Measurements from ENCODE around the gene PRPF31. TPM values are rescaled to one million over a fixed set of nuclear protein-coding genes. Genes with fewer than 3 reads are reported as not detected.
"Not testable (repeated sequence)": the region's sequence is repeated elsewhere in the genome, so short reads cannot be mapped to it uniquely, and the experiment has no call there.

PRPF31 gene
- total and polyA plus RNA-seq, 9 donors: 30.0 to 62.2 (median 51.1) TPM

DNA sequence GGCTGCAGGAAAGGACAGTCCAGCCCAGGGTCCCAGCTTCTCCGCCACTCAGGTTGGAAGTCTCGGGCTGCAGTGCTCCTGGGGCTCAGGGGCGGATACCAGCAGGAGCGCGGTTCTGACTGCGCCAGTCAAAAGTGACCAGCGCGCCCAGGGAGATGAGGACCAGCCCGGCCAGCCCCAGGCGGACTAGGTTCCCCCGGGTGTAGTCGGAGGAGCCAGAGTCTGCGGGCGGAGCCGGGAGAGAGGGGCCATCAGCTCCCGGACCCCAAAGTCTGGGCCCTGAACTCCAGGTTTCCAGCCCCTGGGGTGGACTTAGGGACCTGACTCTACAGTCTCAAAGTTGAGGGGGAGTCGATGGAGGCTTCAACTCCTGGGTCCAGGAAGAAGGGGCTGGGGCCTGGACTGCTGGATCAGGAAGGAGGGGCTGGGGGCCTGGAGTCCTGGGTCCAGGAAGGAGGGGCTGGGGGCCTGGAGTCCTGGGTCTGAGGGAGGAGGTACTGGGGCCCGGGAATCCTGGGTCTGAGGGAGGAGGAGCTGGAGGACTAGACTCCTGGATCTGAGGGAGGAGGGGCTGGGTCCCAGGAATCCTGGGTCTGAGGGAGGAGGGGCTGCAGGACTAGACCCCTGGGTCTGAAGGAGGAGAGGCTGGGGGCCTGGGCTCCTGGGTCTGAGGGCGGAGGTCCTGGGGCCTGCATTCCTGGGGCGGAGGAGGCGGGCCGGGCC is 20.3 kb upstream of the PRPF31 start:
- H3K27me3 ChIP-seq: no peaks in the 10 kb centered on the region
- WGBS, 3 donors: 67 to 71% (median 70%) methylated on average over 22 of the region's 22 CpGs
- DNase-seq: no peak
- peaks cover 0 to 3% of the 10 kb centered on the region in 2 donors for H3K9me3 ChIP-seq
- H3K36me3 ChIP-seq: no peaks in the 10 kb centered on the region
- H3K4me3 ChIP-seq: peak overlapping the region; percentile 17
- peaks cover 7% of the 10 kb centered on the region for H3K4me1 ChIP-seq (ENCODE audit: insufficient read depth)
- H3K27ac ChIP-seq: no peak overlapping the region
- intact Hi-C loops (cut with DNase I): no loop called here
- TF ChIP-seq, protein P1, sequence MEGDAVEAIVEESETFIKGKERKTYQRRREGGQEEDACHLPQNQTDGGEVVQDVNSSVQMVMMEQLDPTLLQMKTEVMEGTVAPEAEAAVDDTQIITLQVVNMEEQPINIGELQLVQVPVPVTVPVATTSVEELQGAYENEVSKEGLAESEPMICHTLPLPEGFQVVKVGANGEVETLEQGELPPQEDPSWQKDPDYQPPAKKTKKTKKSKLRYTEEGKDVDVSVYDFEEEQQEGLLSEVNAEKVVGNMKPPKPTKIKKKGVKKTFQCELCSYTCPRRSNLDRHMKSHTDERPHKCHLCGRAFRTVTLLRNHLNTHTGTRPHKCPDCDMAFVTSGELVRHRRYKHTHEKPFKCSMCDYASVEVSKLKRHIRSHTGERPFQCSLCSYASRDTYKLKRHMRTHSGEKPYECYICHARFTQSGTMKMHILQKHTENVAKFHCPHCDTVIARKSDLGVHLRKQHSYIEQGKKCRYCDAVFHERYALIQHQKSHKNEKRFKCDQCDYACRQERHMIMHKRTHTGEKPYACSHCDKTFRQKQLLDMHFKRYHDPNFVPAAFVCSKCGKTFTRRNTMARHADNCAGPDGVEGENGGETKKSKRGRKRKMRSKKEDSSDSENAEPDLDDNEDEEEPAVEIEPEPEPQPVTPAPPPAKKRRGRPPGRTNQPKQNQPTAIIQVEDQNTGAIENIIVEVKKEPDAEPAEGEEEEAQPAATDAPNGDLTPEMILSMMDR (IDR thresholded peaks at IDR 0.05): no peak
- TF ChIP-seq EP300 (IDR thresholded peaks at IDR 0.05): no peak
- no peak for TF ChIP-seq POLR2A (IDR thresholded peaks at IDR 0.05)

DNA sequence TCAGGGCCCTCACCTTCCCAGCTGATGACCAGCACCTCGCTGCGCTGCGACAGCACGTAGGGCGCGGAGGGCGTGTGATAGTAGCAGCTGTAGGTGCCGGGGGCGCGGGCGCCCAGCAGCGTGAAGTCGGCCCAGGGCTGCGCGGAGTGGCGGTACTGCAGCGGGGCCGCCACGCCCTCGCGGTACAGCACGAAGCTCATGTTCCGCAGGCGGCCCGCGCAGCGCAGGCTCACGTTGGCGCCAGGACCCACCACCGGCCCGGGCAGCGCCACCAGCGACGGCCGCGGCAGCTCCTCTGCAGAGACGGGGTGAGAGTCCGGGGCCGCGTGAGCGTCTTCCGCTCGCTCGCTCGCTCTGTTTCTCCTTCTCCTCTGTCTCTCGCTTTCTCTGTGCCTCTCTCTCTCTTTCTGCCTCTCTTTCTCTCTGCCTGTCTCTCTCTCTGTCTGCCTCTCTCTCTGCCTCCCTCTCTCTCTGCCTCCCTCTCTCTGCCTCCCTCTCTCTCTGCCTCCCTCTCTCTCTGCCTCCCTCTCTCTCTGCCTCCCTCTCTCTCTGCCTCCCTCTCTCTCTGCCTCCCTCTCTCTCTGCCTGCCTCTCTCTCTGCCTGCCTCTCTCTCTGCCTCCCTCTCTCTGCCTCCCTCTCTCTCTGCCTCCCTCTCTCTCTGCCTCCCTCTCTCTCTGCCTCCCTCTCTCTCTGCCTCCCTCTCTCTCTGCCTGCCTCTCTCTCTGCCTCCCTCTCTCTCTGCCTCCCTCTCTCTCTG is 19.5 kb upstream of the PRPF31 start:
- H3K27me3 ChIP-seq; H3K9me3 ChIP-seq; H3K4me1 ChIP-seq (ENCODE audit: insufficient read depth); intact Hi-C loops (cut with DNase I); H3K36me3 ChIP-seq: not testable (repeated sequence)
- 0 to 1% (median 1%) methylated on average over 33 to 46 of the region's 46 CpGs for WGBS, 3 donors
- peak overlapping the region; percentile 17 for H3K4me3 ChIP-seq
- peak overlapping the region in 1 of 2 donors; percentile 63 for H3K27ac ChIP-seq
- DNase-seq: peak in 3 of 5 donors; percentile 56 to 71 (median 59)

DNA sequence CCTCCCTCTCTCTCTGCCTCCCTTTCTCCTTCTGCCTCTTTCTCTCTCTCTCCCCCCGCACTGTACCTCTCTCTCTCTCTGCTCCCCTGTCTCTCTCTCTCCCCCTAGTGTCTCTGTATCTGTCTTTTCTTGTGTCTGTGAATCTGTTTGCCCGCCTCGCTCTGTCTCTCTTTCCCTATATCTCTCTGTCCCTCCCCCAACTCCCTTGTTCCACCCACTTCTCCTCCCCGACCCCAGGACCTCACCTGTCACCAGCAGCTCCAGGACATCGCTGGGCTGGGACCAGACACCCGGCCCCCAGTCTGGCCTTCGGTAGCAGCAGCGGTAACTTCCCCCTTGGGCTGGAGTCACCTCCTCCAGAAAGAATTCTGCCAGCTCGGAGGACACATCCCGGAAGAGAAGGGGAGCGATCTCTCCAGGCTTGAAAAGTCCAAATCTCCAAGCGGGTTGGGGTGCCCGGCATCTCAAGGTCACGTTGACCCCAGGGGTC is 18.9 kb upstream of the PRPF31 start:
- peaks cover 7% of the 10 kb centered on the region for H3K4me1 ChIP-seq (ENCODE audit: insufficient read depth)
- peak in 1 of 5 donors; percentile 42 for DNase-seq
- no peaks in the 10 kb centered on the region for H3K27me3 ChIP-seq
- peaks cover 0 to 3% of the 10 kb centered on the region in 2 donors for H3K9me3 ChIP-seq
- H3K27ac ChIP-seq: peak overlapping the region in 1 of 2 donors; percentile 63
- intact Hi-C loops (cut with DNase I): no loop called here
- H3K36me3 ChIP-seq: no peaks in the 10 kb centered on the region
- TF ChIP-seq EP300 (IDR thresholded peaks at IDR 0.05): no peak
- TF ChIP-seq, protein P1 (IDR thresholded peaks at IDR 0.05): no peak
- TF ChIP-seq POLR2A (IDR thresholded peaks at IDR 0.05): no peak
- WGBS, 3 donors: 3 to 5% (median 4%) methylated on average over 14 of the region's 14 CpGs
- peak overlapping the region; percentile 9 for H3K4me3 ChIP-seq

DNA sequence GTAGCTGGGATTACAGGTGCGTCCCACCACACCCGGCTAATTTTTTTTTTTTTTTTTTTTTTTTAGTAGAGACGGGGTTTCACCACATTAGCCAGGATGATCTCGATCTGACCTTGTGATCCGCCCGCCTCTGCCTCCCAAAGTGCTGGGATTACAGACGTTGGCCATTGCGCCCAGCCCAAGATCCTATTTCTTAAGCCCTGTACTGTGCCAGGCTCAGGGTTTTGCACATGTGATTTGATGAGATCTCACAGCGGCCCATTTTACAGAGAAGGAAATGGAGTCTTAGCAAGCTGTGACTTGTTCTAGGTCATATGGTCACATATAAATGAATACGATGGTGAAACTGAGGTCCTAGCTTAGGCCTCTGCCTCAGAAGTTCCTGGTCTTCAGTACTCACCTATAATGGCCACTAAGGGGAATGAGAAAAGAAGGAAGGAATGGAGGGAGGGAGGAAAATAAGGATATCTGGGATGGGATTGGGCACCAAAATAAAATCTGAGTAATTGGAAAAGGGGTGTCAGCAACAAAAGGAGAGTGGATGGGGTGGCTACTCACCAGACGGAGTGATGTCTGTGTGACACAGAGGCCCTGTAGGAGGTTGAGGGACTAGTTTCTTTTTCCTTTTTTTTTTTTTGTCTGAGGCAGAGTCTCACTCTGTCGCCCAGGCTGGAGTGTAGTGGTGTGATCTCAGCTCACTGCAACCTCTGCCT is 16.2 kb upstream of the PRPF31 start:
- Histone ChIP-seq H3K4me1 (ENCODE audit: insufficient read depth) (peaks cover 9% of the 10 kb centered on the region), H3K27me3 (no peaks in the 10 kb centered on the region), H3K9me3 (peaks cover 0 to 3% of the 10 kb centered on the region in 2 donors), H3K27ac (no peak overlapping the region), H3K36me3 (no peaks in the 10 kb centered on the region), H3K4me3 (no peak overlapping the region)
- intact Hi-C loops (cut with DNase I): no loop called here
- TF ChIP-seq POLR2A (IDR thresholded peaks at IDR 0.05) (no peak), EP300 (IDR thresholded peaks at IDR 0.05) (no peak)
- TF ChIP-seq, protein P1 (IDR thresholded peaks at IDR 0.05): no peak
- 81 to 87% (median 84%) methylated on average over 12 of the region's 12 CpGs for WGBS, 3 donors
- no peak for DNase-seq

DNA sequence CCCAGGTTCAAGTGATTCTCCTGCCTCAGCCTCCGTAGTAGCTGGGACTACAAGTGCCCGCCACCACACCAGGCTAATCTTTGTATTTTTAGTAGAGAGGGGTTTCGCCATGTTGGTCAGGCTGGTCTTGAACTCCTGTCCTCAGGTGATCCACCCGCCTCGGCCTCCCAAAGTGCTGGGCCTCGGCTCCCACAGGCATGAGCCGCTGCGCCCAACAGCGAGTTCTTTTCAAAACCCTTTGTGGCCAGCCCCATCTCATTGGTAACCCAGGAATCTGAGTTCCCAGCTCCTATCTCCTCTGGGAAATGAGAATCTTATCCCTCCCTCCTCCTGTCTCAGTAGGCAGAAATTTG is 15.7 kb upstream of the PRPF31 start:
- H3K4me1 ChIP-seq (ENCODE audit: insufficient read depth); H3K27me3 ChIP-seq; H3K9me3 ChIP-seq; H3K4me3 ChIP-seq; H3K36me3 ChIP-seq; DNase-seq; intact Hi-C loops (cut with DNase I); H3K27ac ChIP-seq: not testable (repeated sequence)
- WGBS, 3 donors: 69 to 77% (median 74%) methylated on average over 9 of the region's 9 CpGs
